Body of pancreas (tissue), 4 donors: Measurements from ENCODE around the gene CAMTA1. TPM values are rescaled to one million over a fixed set of nuclear protein-coding genes. Genes with fewer than 3 reads are reported as not detected.

Experiments
- ATAC-seq: fragments of 150-250 bp; one replicate; pipeline ENCODE4 v1.9.1; 2016
- DNase-seq, 4 donors: peaks; one replicate each; pipeline ENCODE4 v3.0.0-alpha.2; 2019
- H3K27ac ChIP-seq, 4 donors: fragments of 200-600 bp; sonication (generic); 1 replicate in 3 of 4; 2 replicates in 1 of 4; pipeline versions ENCODE4 v1.5.1 to v1.6.1; 2016 to 2019; ENCODE audit warnings: mild to moderate bottlenecking in 1 of 4, mixed read lengths in 1 of 4, moderate library complexity in 1 of 4
- H3K27me3 ChIP-seq, 2 donors: fragments of 200-600 bp; sonication (generic); one replicate each; pipeline ENCODE4 v1.6.0; 2016; ENCODE audit warnings: mild to moderate bottlenecking in 1 of 2
- H3K36me3 ChIP-seq, 2 donors: fragments of 200-600 bp; sonication (generic); replicated peaks in 1 of 2; 2 replicates each; pipeline ENCODE4 v1.5.1; 2016; ENCODE audit warnings: low read depth in 2 of 2; ENCODE audit not compliant: insufficient read depth in 1 of 2
- H3K4me1 ChIP-seq: fragments of 200-600 bp; sonication (generic); one replicate; pipeline ENCODE4 v1.6.0; 2016
- H3K4me3 ChIP-seq, 2 donors: fragments of 200-600 bp; sonication (generic); 1 replicate in 1 of 2; 2 replicates in 1 of 2; pipeline ENCODE4 v1.5.1; 2016 to 2019
- H3K9me3 ChIP-seq, 3 donors: fragments of 200-600 bp; sonication (generic); 1 replicate in 2 of 3; 2 replicates in 1 of 3; pipeline ENCODE4 v1.5.1; 2016
- POLR2A ChIP-seq, 3 donors: fragments of 450-650 bp; IDR thresholded peaks; one replicate each; pipeline ENCODE4 v1.6.1; 2016; ENCODE audit warnings: antibody characterized with exemption in 3 of 3, mild to moderate bottlenecking in 2 of 3
- WGBS, 2 donors: methylation state at CpG; one replicate each; pipeline ENCODE4 v1.1.5; 2017; 5-methylcytosine and 5-hydroxymethylcytosine counted together
- intact Hi-C: fragments of 100-400 bp; cut with DNase I; formaldehyde crosslinking; loops from one replicate; pipeline ENCODE4 v1.15.1; 2023
- total RNA-seq, 2 donors: library from RNA; depleted of rRNA; stranded (reverse); fragments of >200 nt; gene quantifications; one replicate each; pipeline ENCODE4 v1.1.0, GENCODE V29; 2016
- TF ChIP-seq, protein P1 (sequence below), 7 experiments: fragments of 450-650 bp in 4 of 7; fragments of 200-600 bp in 3 of 7; sonication (generic) in 3 of 7; IDR thresholded peaks; one replicate each; pipeline ENCODE4 v1.5.1; 2016 to 2019; ENCODE audit warnings: antibody characterized with exemption in 7 of 7

CAMTA1 gene
- total RNA-seq, 2 donors from 2014 or later: 36.3 to 59.7 TPM

- DNase-seq (no peak), ATAC-seq (no peak)
- Histone ChIP-seq H3K4me1 (peaks cover 21% of the 10 kb centered on the region), H3K4me3 (no peak overlapping the region), H3K27me3 (no peaks in the 10 kb centered on the region), H3K9me3 (no peaks in the 10 kb centered on the region), H3K36me3 (peaks cover 0 to 10% of the 10 kb centered on the region in 2 donors), H3K27ac (no peak overlapping the region)
- intact Hi-C loops: no loop called here
- TF ChIP-seq, protein P1, sequence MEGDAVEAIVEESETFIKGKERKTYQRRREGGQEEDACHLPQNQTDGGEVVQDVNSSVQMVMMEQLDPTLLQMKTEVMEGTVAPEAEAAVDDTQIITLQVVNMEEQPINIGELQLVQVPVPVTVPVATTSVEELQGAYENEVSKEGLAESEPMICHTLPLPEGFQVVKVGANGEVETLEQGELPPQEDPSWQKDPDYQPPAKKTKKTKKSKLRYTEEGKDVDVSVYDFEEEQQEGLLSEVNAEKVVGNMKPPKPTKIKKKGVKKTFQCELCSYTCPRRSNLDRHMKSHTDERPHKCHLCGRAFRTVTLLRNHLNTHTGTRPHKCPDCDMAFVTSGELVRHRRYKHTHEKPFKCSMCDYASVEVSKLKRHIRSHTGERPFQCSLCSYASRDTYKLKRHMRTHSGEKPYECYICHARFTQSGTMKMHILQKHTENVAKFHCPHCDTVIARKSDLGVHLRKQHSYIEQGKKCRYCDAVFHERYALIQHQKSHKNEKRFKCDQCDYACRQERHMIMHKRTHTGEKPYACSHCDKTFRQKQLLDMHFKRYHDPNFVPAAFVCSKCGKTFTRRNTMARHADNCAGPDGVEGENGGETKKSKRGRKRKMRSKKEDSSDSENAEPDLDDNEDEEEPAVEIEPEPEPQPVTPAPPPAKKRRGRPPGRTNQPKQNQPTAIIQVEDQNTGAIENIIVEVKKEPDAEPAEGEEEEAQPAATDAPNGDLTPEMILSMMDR (IDR thresholded peaks at IDR 0.05): no peak
- no peak for TF ChIP-seq POLR2A (IDR thresholded peaks at IDR 0.05)
- 89 to 92% methylated on average over 9 of the region's 9 CpGs for WGBS, 2 donors
Observed at GRCh38 chr1:7780976-7781375, 995.7 kb downstream of the CAMTA1 start.

GRCh38 chr1:7781501-7781900, 996.2 kb downstream of the CAMTA1 start:
- no peak overlapping the region for H3K27ac ChIP-seq
- intact Hi-C loops: no loop called here
- no peak overlapping the region for H3K4me3 ChIP-seq
- ATAC-seq: no peak
- no peak for TF ChIP-seq POLR2A (IDR thresholded peaks at IDR 0.05)
- TF ChIP-seq, protein P1 (IDR thresholded peaks at IDR 0.05): no peak
- H3K9me3 ChIP-seq: no peaks in the 10 kb centered on the region
- H3K36me3 ChIP-seq: peaks cover 0 to 10% of the 10 kb centered on the region in 2 donors
- DNase-seq: no peak
- no peaks in the 10 kb centered on the region for H3K27me3 ChIP-seq
- WGBS, 2 donors: 63 to 68% methylated on average over 6 to 7 of the region's 7 CpGs
- peaks cover 24% of the 10 kb centered on the region for H3K4me1 ChIP-seq

DNA sequence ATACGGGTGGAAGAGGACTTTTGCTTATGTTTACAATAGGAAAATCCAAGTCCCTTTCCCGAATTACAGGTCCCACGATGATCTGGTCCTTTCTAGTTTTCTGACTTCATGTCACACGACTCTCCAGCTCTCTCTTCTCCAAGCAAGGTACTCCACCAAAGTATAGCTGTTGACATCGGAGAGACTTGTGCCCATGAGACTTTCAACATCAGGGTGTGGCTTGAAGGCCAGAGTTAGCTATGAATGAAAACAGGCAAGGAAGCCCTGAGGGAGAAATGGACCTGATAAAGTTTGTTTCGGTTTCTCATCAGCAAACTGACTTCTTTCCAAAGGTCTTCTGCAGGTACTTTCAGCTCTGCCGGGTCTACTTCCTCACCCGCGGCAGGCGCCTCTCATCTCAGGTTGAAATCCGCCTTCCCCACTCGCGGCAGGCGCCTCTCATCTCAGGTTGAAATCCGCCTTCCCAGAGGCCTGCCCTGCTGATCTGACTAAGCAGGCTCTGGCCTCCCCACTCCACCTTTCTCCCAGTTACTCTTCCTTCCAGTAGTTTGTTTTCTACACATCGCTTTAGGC, 996.8 kb downstream of the CAMTA1 start:
- no peak for TF ChIP-seq POLR2A (IDR thresholded peaks at IDR 0.05)
- TF ChIP-seq, protein P1 (IDR thresholded peaks at IDR 0.05): no peak
- peak in 1 of 4 donors; percentile 11 for DNase-seq
- no peaks in the 10 kb centered on the region for H3K27me3 ChIP-seq
- no peak overlapping the region for H3K27ac ChIP-seq
- H3K4me3 ChIP-seq: no peak overlapping the region
- intact Hi-C loops: no loop called here
- WGBS, 2 donors: 77 to 86% methylated on average over 16 of the region's 16 CpGs
- no peaks in the 10 kb centered on the region for H3K9me3 ChIP-seq
- H3K4me1 ChIP-seq: peaks cover 29% of the 10 kb centered on the region
- peaks cover 0 to 10% of the 10 kb centered on the region in 2 donors for H3K36me3 ChIP-seq
- ATAC-seq: no peak

- peaks cover 0 to 8% of the 10 kb centered on the region in 2 donors for H3K36me3 ChIP-seq
- peak overlapping the region; percentile 79 to 97 (median 86) for H3K27ac ChIP-seq
- DNase-seq (peak; percentile 72 to 81 (median 76)), ATAC-seq (peak; percentile 53)
- H3K9me3 ChIP-seq: no peaks in the 10 kb centered on the region
- H3K4me1 ChIP-seq: peaks cover 35% of the 10 kb centered on the region
- TF ChIP-seq, protein P1 (IDR thresholded peaks at IDR 0.05): no peak
- TF ChIP-seq POLR2A (IDR thresholded peaks at IDR 0.05): peak in 2 of 3 donors; percentile 19 to 52
- no peaks in the 10 kb centered on the region for H3K27me3 ChIP-seq
- intact Hi-C loops: no loop called here
- 2% methylated on average over 18 to 22 of the region's 34 CpGs for WGBS, 2 donors
- H3K4me3 ChIP-seq: peak overlapping the region; percentile 15 to 17
Observed at GRCh38 chr1:7783178-7783711, 998.0 kb downstream of the CAMTA1 start.
